ENCODE results near the gene XRCC3. TPM values are rescaled to one million over a fixed set of nuclear protein-coding genes. Genes with fewer than 3 reads are reported as not detected.

The XRCC3 gene
- total and polyA plus RNA-seq, 2 experiments from 2014 or later, result 20.4 to 72.9 TPM

DNA sequence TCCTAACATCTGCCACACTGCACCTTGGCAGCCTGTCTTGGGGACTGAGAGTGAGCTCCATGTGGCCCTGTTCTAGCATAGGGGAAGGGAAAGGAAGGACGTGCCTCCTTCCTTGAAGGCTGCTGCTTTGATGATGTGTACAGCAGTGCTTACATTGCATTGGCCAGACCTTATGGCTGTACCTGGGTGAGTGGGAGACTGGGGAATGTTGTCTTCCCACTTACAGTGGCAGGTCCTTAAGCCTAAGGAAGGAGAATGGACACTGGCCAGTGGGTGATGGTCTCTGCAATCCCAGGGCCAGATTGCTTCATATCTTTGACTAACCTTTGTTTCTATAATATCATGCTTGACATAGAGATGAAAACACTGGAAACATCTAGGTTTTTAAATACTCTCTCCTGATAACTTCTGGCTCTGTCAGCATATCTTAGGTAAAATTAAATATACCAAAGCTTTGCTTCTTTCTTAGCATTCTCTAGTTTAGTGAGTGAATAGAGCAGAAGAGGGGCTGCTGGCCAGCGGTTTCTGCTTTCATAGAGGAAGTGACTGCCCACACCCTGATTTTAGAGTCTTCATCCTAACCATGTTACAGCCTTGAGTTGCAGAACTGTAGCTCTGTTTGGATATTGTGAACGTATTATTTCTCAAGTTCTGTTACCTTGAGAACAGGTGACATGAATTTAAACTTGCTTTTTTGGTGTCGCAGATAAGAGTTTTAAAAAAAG is 59.1 kb downstream of the XRCC3 start (continued):
- TF ChIP-seq, protein P1, sequence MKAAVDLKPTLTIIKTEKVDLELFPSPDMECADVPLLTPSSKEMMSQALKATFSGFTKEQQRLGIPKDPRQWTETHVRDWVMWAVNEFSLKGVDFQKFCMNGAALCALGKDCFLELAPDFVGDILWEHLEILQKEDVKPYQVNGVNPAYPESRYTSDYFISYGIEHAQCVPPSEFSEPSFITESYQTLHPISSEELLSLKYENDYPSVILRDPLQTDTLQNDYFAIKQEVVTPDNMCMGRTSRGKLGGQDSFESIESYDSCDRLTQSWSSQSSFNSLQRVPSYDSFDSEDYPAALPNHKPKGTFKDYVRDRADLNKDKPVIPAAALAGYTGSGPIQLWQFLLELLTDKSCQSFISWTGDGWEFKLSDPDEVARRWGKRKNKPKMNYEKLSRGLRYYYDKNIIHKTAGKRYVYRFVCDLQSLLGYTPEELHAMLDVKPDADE (IDR thresholded peaks at IDR 0.05), result no peak
- TF ChIP-seq ZNF331 (CRISPR knock-in tag; IDR thresholded peaks at IDR 0.05; ENCODE audit: low read depth) (no peak), EZH2 (IDR thresholded peaks at IDR 0.05; ENCODE audit: low read depth, unreplicated experiment) (no peak), POLR2AphosphoS5 (IDR thresholded peaks at IDR 0.05; ENCODE audit: low read depth) (no peak), NANOG (IDR thresholded peaks at IDR 0.05; ENCODE audit: borderline replicate concordance) (no peak), ZNF114 (CRISPR knock-in tag; IDR thresholded peaks at IDR 0.05) (no peak), JUNB (IDR thresholded peaks at IDR 0.05; ENCODE audit: unreplicated experiment) (no peak)
- TF ChIP-seq, protein P2, sequence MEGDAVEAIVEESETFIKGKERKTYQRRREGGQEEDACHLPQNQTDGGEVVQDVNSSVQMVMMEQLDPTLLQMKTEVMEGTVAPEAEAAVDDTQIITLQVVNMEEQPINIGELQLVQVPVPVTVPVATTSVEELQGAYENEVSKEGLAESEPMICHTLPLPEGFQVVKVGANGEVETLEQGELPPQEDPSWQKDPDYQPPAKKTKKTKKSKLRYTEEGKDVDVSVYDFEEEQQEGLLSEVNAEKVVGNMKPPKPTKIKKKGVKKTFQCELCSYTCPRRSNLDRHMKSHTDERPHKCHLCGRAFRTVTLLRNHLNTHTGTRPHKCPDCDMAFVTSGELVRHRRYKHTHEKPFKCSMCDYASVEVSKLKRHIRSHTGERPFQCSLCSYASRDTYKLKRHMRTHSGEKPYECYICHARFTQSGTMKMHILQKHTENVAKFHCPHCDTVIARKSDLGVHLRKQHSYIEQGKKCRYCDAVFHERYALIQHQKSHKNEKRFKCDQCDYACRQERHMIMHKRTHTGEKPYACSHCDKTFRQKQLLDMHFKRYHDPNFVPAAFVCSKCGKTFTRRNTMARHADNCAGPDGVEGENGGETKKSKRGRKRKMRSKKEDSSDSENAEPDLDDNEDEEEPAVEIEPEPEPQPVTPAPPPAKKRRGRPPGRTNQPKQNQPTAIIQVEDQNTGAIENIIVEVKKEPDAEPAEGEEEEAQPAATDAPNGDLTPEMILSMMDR (conservative IDR thresholded peaks at IDR 0.05; ENCODE audit: low read depth in 2 of 2), result no peak
- TF ChIP-seq, protein P3, sequence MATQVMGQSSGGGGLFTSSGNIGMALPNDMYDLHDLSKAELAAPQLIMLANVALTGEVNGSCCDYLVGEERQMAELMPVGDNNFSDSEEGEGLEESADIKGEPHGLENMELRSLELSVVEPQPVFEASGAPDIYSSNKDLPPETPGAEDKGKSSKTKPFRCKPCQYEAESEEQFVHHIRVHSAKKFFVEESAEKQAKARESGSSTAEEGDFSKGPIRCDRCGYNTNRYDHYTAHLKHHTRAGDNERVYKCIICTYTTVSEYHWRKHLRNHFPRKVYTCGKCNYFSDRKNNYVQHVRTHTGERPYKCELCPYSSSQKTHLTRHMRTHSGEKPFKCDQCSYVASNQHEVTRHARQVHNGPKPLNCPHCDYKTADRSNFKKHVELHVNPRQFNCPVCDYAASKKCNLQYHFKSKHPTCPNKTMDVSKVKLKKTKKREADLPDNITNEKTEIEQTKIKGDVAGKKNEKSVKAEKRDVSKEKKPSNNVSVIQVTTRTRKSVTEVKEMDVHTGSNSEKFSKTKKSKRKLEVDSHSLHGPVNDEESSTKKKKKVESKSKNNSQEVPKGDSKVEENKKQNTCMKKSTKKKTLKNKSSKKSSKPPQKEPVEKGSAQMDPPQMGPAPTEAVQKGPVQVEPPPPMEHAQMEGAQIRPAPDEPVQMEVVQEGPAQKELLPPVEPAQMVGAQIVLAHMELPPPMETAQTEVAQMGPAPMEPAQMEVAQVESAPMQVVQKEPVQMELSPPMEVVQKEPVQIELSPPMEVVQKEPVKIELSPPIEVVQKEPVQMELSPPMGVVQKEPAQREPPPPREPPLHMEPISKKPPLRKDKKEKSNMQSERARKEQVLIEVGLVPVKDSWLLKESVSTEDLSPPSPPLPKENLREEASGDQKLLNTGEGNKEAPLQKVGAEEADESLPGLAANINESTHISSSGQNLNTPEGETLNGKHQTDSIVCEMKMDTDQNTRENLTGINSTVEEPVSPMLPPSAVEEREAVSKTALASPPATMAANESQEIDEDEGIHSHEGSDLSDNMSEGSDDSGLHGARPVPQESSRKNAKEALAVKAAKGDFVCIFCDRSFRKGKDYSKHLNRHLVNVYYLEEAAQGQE (IDR thresholded peaks at IDR 0.05; ENCODE audit: unreplicated experiment), result no peak

DNA sequence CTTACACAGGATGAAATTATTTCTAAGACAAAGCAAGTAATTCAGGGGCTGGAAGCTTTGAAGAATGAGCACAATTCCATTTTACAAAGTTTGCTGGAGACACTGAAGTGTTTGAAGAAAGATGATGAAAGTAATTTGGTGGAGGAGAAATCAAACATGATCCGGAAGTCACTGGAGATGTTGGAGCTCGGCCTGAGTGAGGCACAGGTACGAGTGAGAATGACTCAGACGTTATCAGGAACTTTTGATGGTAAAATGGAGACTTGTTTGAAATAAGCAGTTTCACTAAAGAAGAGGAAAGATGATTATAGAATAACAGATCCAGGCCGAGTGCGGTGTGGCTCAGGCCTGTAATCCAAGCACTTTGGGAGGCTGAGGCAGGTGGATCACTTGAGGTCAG is 60.6 kb downstream of the XRCC3 start:
- H3K4me3 ChIP-seq, result no peak overlapping the region
- H3K27ac ChIP-seq (ENCODE audit: low read depth), result 0 out of 2 replicates have a peak overlapping the region, but pooled peaks have one; percentile 28
- no peaks in the 10 kb centered on the region for H3K4me1 ChIP-seq (ENCODE audit: insufficient read depth)
- no peak overlapping the region for H3K4me3 Mint-ChIP-seq
- no peaks in the 10 kb centered on the region for H3K9me2 ChIP-seq (ENCODE audit: insufficient read depth)
- H2AFZ ChIP-seq, result no peak overlapping the region
- H3K27ac Mint-ChIP-seq, result peak overlapping the region; percentile 22; the same call in 1 of the 2 replicates
- peaks cover 15% of the 10 kb centered on the region; the same call in 1 of the 2 replicates for H3F3A ChIP-seq (replicated peaks; ENCODE audit: low read depth)
- no peaks in the 10 kb centered on the region for H3K27me3 Mint-ChIP-seq (ENCODE audit: insufficient read depth, low read depth, poor library complexity)
- peaks cover 72% of the 10 kb centered on the region for H3K79me2 ChIP-seq (replicated peaks; ENCODE audit: insufficient read depth)
- peaks cover 41% of the 10 kb centered on the region for H3K36me3 ChIP-seq (ENCODE audit: insufficient read depth)
- peaks cover 50% of the 10 kb centered on the region for H3K36me3 Mint-ChIP-seq (ENCODE audit: low read depth)
- ATAC-seq (no peak), DNase-seq (ENCODE audit: low spot score) (no peak)
- no peak overlapping the region for H3K4me2 ChIP-seq
- H3K4me1 Mint-ChIP-seq, result peaks cover 3% of the 10 kb centered on the region; the same call in 1 of the 3 replicates
- peaks cover 53% of the 10 kb centered on the region for H4K20me1 ChIP-seq (replicated peaks; ENCODE audit: insufficient read depth)
- no peaks in the 10 kb centered on the region for H3K9me3 Mint-ChIP-seq
- no peaks in the 10 kb centered on the region for H3K27me3 ChIP-seq (ENCODE audit: insufficient read depth)
- TF ChIP-seq JUNB (IDR thresholded peaks at IDR 0.05; ENCODE audit: unreplicated experiment) (no peak), ZNF331 (CRISPR knock-in tag; IDR thresholded peaks at IDR 0.05; ENCODE audit: low read depth) (no peak), CREB1 (CRISPR knock-in tag; IDR thresholded peaks at IDR 0.05; ENCODE audit: low read depth) (no peak)
- TF ChIP-seq, protein P4, sequence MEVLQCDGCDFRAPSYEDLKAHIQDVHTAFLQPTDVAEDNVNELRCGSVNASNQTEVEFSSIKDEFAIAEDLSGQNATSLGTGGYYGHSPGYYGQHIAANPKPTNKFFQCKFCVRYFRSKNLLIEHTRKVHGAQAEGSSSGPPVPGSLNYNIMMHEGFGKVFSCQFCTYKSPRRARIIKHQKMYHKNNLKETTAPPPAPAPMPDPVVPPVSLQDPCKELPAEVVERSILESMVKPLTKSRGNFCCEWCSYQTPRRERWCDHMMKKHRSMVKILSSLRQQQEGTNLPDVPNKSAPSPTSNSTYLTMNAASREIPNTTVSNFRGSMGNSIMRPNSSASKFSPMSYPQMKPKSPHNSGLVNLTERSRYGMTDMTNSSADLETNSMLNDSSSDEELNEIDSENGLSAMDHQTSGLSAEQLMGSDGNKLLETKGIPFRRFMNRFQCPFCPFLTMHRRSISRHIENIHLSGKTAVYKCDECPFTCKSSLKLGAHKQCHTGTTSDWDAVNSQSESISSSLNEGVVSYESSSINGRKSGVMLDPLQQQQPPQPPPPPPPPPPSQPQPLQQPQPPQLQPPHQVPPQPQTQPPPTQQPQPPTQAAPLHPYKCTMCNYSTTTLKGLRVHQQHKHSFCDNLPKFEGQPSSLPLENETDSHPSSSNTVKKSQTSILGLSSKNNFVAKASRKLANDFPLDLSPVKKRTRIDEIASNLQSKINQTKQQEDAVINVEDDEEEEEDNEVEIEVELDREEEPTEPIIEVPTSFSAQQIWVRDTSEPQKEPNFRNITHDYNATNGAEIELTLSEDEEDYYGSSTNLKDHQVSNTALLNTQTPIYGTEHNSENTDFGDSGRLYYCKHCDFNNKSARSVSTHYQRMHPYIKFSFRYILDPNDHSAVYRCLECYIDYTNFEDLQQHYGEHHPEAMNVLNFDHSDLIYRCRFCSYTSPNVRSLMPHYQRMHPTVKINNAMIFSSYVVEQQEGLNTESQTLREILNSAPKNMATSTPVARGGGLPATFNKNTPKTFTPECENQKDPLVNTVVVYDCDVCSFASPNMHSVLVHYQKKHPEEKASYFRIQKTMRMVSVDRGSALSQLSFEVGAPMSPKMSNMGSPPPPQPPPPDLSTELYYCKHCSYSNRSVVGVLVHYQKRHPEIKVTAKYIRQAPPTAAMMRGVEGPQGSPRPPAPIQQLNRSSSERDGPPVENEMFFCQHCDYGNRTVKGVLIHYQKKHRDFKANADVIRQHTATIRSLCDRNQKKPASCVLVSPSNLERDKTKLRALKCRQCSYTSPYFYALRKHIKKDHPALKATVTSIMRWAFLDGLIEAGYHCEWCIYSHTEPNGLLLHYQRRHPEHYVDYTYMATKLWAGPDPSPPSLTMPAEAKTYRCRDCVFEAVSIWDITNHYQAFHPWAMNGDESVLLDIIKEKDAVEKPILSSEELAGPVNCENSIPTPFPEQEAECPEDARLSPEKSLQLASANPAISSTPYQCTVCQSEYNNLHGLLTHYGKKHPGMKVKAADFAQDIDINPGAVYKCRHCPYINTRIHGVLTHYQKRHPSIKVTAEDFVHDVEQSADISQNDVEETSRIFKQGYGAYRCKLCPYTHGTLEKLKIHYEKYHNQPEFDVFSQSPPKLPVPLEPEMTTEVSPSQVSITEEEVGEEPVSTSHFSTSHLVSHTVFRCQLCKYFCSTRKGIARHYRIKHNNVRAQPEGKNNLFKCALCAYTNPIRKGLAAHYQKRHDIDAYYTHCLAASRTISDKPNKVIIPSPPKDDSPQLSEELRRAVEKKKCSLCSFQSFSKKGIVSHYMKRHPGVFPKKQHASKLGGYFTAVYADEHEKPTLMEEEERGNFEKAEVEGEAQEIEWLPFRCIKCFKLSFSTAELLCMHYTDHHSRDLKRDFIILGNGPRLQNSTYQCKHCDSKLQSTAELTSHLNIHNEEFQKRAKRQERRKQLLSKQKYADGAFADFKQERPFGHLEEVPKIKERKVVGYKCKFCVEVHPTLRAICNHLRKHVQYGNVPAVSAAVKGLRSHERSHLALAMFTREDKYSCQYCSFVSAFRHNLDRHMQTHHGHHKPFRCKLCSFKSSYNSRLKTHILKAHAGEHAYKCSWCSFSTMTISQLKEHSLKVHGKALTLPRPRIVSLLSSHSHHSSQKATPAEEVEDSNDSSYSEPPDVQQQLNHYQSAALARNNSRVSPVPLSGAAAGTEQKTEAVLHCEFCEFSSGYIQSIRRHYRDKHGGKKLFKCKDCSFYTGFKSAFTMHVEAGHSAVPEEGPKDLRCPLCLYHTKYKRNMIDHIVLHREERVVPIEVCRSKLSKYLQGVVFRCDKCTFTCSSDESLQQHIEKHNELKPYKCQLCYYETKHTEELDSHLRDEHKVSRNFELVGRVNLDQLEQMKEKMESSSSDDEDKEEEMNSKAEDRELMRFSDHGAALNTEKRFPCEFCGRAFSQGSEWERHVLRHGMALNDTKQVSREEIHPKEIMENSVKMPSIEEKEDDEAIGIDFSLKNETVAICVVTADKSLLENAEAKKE (CRISPR knock-in tag; IDR thresholded peaks at IDR 0.05), result no peak

Data from GM23338 (cell line).